Fibroblast of lung (primary cell): ENCODE results near the gene STK11IP.

Experiments used
- CTCF ChIP-seq, 2 donors: IDR thresholded peaks in 1 of 2; conservative IDR thresholded peaks in 1 of 2; 1 replicate in 1 of 2; 2 replicates in 1 of 2; pipeline ENCODE4 v1.5.1; 2011 to 2012; ENCODE audit warnings: low read length in 2 of 2, control low read depth in 1 of 2, inconsistent platforms in 1 of 2, low read depth in 1 of 2, mild to moderate bottlenecking in 1 of 2
- EZH2 ChIP-seq: IDR thresholded peaks from 2 replicates; pipeline ENCODE4 v1.5.1; 2012; ENCODE audit warnings: low read length, control low read depth, mild to moderate bottlenecking; ENCODE audit errors: missing control alignments

- TF ChIP-seq CTCF (conservative IDR thresholded peaks at IDR 0.05 in 1 of 2, IDR thresholded peaks at IDR 0.05 in 1 of 2; ENCODE audit: low read depth in 1 of 2, low read length in 2 of 2): no peak
- TF ChIP-seq EZH2: no peak
These were observed 40.2 kb downstream of the STK11IP start for GRCh38 chr2:219637842-219638185.
